ENCODE measurements around the gene SOWAHA.

The SOWAHA gene

GRCh38 chr5:132831095-132831860 lies 18.2 kb downstream of the SOWAHA start:
- Histone ChIP-seq H3K9me3 (ENCODE audit: insufficient read depth, low read length) (no peaks in the 10 kb centered on the region), H3K36me3 (ENCODE audit: insufficient read depth, insufficient read length, low read length) (no peaks in the 10 kb centered on the region), H3K9ac (ENCODE audit: insufficient read length, low read depth) (peak overlapping the region; percentile 61), H3K4me1 (ENCODE audit: insufficient read depth, insufficient read length) (peaks cover 2% of the 10 kb centered on the region), H3K27me3 (ENCODE audit: insufficient read depth, insufficient read length) (peaks cover 39% of the 10 kb centered on the region), H3K4me3 (ENCODE audit: insufficient read length, low read depth) (peak overlapping the region; percentile 62)
- TF ChIP-seq ZNF274 (IDR thresholded peaks at IDR 0.05; ENCODE audit: low read depth, low read length), result no peak
- no peak for TF ChIP-seq YY1 (IDR thresholded peaks at IDR 0.05; ENCODE audit: insufficient read depth, insufficient read length)
- no peak for TF ChIP-seq SUZ12 (IDR thresholded peaks at IDR 0.05; ENCODE audit: extremely low read depth, insufficient read depth, insufficient read length)
- DNase-seq (ENCODE audit: low read depth, low spot score), result no peak

GRCh38 chr5:132832612-132833011 lies 19.5 kb downstream of the SOWAHA start:
- Histone ChIP-seq H3K4me1 (ENCODE audit: insufficient read depth, insufficient read length) (peaks cover 2% of the 10 kb centered on the region), H3K36me3 (ENCODE audit: insufficient read depth, insufficient read length, low read length) (no peaks in the 10 kb centered on the region), H3K9me3 (ENCODE audit: insufficient read depth, low read length) (no peaks in the 10 kb centered on the region), H3K9ac (ENCODE audit: insufficient read length, low read depth) (no peak overlapping the region), H3K27me3 (ENCODE audit: insufficient read depth, insufficient read length) (peaks cover 29% of the 10 kb centered on the region), H3K4me3 (ENCODE audit: insufficient read length, low read depth) (no peak overlapping the region)
- TF ChIP-seq ZNF274 (IDR thresholded peaks at IDR 0.05; ENCODE audit: low read depth, low read length) (no peak), SUZ12 (IDR thresholded peaks at IDR 0.05; ENCODE audit: extremely low read depth, insufficient read depth, insufficient read length) (no peak), YY1 (IDR thresholded peaks at IDR 0.05; ENCODE audit: insufficient read depth, insufficient read length) (no peak)
- DNase-seq (ENCODE audit: low read depth, low spot score), result no peak

- Histone ChIP-seq H3K4me1 (ENCODE audit: insufficient read depth, insufficient read length) (peaks cover 2% of the 10 kb centered on the region), H3K9me3 (ENCODE audit: insufficient read depth, low read length) (no peaks in the 10 kb centered on the region), H3K27me3 (ENCODE audit: insufficient read depth, insufficient read length) (peaks cover 15% of the 10 kb centered on the region), H3K36me3 (ENCODE audit: insufficient read depth, insufficient read length, low read length) (no peaks in the 10 kb centered on the region), H3K9ac (ENCODE audit: insufficient read length, low read depth) (no peak overlapping the region), H3K4me3 (ENCODE audit: insufficient read length, low read depth) (no peak overlapping the region)
- no peak for TF ChIP-seq ZNF274 (IDR thresholded peaks at IDR 0.05; ENCODE audit: low read depth, low read length)
- TF ChIP-seq YY1 (IDR thresholded peaks at IDR 0.05; ENCODE audit: insufficient read depth, insufficient read length), result no peak
- no peak for TF ChIP-seq SUZ12 (IDR thresholded peaks at IDR 0.05; ENCODE audit: extremely low read depth, insufficient read depth, insufficient read length)
- no peak for DNase-seq (ENCODE audit: low read depth, low spot score)
Measured at GRCh38 chr5:132834057-132834456, 21.0 kb downstream of the SOWAHA start.

- H3K4me3 ChIP-seq (ENCODE audit: insufficient read length, low read depth), result no peak overlapping the region
- H3K9me3 ChIP-seq (ENCODE audit: insufficient read depth, low read length), result no peaks in the 10 kb centered on the region
- no peak overlapping the region for H3K9ac ChIP-seq (ENCODE audit: insufficient read length, low read depth)
- no peaks in the 10 kb centered on the region for H3K4me1 ChIP-seq (ENCODE audit: insufficient read depth, insufficient read length)
- TF ChIP-seq YY1 (IDR thresholded peaks at IDR 0.05; ENCODE audit: insufficient read depth, insufficient read length) (no peak), ZNF274 (IDR thresholded peaks at IDR 0.05; ENCODE audit: low read depth, low read length) (no peak), SUZ12 (IDR thresholded peaks at IDR 0.05; ENCODE audit: extremely low read depth, insufficient read depth, insufficient read length) (no peak)
- no peaks in the 10 kb centered on the region for H3K27me3 ChIP-seq (ENCODE audit: insufficient read depth, insufficient read length)
- DNase-seq (ENCODE audit: low read depth, low spot score), result no peak
- no peaks in the 10 kb centered on the region for H3K36me3 ChIP-seq (ENCODE audit: insufficient read depth, insufficient read length, low read length)
Measured at GRCh38 chr5:132836852-132837251, 23.8 kb downstream of the SOWAHA start.

GRCh38 chr5:132837868-132838267 lies 24.8 kb downstream of the SOWAHA start:
- no peaks in the 10 kb centered on the region for H3K27me3 ChIP-seq (ENCODE audit: insufficient read depth, insufficient read length)
- H3K4me3 ChIP-seq (ENCODE audit: insufficient read length, low read depth), result no peak overlapping the region
- no peaks in the 10 kb centered on the region for H3K4me1 ChIP-seq (ENCODE audit: insufficient read depth, insufficient read length)
- H3K9me3 ChIP-seq (ENCODE audit: insufficient read depth, low read length), result no peaks in the 10 kb centered on the region
- no peak for DNase-seq (ENCODE audit: low read depth, low spot score)
- no peak for TF ChIP-seq YY1 (IDR thresholded peaks at IDR 0.05; ENCODE audit: insufficient read depth, insufficient read length)
- no peak for TF ChIP-seq SUZ12 (IDR thresholded peaks at IDR 0.05; ENCODE audit: extremely low read depth, insufficient read depth, insufficient read length)
- no peak for TF ChIP-seq ZNF274 (IDR thresholded peaks at IDR 0.05; ENCODE audit: low read depth, low read length)
- H3K36me3 ChIP-seq (ENCODE audit: insufficient read depth, insufficient read length, low read length), result no peaks in the 10 kb centered on the region
- H3K9ac ChIP-seq (ENCODE audit: insufficient read length, low read depth), result no peak overlapping the region

GRCh38 chr5:132838516-132839282 lies 25.6 kb downstream of the SOWAHA start:
- H3K4me1 ChIP-seq (ENCODE audit: insufficient read depth, insufficient read length), result no peaks in the 10 kb centered on the region
- no peak overlapping the region for H3K9ac ChIP-seq (ENCODE audit: insufficient read length, low read depth)
- TF ChIP-seq ZNF274 (IDR thresholded peaks at IDR 0.05; ENCODE audit: low read depth, low read length) (no peak), SUZ12 (IDR thresholded peaks at IDR 0.05; ENCODE audit: extremely low read depth, insufficient read depth, insufficient read length) (no peak), YY1 (IDR thresholded peaks at IDR 0.05; ENCODE audit: insufficient read depth, insufficient read length) (no peak)

More at GRCh38 chr5:132838516-132839282, 25.6 kb downstream of the SOWAHA start:
- Histone ChIP-seq H3K27me3 (ENCODE audit: insufficient read depth, insufficient read length) (no peaks in the 10 kb centered on the region), H3K4me3 (ENCODE audit: insufficient read length, low read depth) (no peak overlapping the region), H3K9me3 (ENCODE audit: insufficient read depth, low read length) (no peaks in the 10 kb centered on the region), H3K36me3 (ENCODE audit: insufficient read depth, insufficient read length, low read length) (no peaks in the 10 kb centered on the region)
- no peak for DNase-seq (ENCODE audit: low read depth, low spot score)
